Inflammatory macrophage treated with lipopolysaccharide for 1 hour (primary cell): ENCODE data around the gene SLC41A2.
"Not testable (repeated sequence)": the region's sequence is repeated elsewhere in the genome, so short reads cannot be mapped to it uniquely, and the experiment has no call there.

Experiments used
- DNase-seq, 2 donors: peaks; one replicate each; pipeline ENCODE4 v3.0.0-alpha.2; 2020 to 2022

SLC41A2 gene, protein sequence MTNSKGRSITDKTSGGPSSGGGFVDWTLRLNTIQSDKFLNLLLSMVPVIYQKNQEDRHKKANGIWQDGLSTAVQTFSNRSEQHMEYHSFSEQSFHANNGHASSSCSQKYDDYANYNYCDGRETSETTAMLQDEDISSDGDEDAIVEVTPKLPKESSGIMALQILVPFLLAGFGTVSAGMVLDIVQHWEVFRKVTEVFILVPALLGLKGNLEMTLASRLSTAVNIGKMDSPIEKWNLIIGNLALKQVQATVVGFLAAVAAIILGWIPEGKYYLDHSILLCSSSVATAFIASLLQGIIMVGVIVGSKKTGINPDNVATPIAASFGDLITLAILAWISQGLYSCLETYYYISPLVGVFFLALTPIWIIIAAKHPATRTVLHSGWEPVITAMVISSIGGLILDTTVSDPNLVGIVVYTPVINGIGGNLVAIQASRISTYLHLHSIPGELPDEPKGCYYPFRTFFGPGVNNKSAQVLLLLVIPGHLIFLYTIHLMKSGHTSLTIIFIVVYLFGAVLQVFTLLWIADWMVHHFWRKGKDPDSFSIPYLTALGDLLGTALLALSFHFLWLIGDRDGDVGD

DNA sequence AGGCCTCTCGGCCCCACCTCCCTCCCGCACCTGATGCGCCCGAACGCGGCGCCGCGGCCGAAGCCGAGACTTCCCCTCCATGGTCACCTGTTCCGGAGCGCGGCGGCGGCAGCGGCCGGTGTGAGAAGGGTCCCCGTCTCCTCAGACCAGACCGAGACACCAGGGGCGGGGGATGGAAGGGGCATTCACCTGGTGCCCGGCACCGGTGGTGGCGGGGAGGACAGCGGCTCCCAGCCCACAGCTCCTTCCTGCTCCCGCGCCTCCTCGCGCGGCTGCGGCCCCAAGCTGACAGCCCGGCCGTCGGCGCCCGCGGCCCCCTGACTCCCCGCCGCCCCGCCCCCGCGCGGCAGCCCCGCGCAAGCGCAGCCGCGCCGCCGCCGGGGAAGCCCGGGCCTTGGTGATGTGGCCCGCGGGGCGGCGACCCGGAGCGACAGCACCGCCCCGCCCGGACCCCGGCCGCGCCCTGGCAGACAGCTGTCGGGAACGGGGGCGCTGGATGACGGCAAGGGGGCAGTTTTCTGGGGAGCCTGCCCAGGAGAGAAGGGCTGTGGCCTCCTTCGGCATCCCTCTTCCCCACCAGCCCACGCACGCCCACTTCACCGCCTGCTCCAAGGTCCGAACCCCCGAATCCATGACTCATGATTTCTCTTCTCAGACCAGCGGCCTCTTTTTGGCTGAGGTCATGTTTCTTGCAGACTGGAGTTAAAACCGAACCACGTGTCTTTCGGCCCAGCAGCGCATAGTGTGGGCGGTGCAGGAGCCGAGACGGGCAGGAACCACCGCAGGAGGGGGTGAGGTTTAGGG lies at the start of gene SLC41A2:
TSS of gene SLC41A2 (minus strand) at position 290 of the 804 bp plus-strand sequence. CDS start 29,763 bp downstream, outside the sequence.
- peak; percentile 97 to 98 for DNase-seq

DNA sequence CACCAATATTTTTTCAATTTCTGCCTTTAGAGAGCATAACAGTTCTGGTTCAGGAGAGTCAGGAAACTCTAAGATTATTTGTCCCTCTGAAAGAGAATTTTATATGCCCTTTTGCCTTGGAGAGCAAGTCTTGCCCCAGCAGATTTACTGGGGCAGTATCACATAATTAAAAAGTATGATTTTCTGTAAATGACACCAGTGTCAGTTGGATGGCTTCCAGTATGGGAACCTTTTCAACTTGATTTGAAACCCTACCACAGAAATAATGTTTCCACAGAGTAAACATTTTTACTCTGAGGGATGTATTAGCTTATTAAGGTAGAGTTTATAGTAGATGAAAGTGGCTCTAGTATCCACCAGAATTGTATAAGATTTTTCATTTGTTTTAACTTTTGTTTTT lies 43.4 kb upstream of the SLC41A2 start:
- DNase-seq: no peak

DNA sequence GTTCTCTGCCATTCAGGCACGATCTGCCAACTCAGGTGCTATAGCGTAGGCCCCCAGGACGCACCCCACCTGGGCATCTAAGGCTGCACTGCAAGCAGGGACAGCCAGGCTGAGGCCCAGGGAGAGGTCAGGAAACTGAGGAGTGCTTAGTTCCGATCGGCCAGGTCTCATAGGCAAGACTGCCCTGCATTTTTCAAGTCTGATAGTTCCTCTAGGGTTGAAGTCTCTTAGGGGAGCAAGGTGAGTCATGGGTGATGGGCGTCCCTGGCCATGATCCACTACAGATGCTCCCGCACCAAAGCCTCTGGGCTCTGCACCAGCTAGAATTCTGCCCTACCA lies 41.2 kb upstream of the SLC41A2 start:
- DNase-seq: no peak

DNA sequence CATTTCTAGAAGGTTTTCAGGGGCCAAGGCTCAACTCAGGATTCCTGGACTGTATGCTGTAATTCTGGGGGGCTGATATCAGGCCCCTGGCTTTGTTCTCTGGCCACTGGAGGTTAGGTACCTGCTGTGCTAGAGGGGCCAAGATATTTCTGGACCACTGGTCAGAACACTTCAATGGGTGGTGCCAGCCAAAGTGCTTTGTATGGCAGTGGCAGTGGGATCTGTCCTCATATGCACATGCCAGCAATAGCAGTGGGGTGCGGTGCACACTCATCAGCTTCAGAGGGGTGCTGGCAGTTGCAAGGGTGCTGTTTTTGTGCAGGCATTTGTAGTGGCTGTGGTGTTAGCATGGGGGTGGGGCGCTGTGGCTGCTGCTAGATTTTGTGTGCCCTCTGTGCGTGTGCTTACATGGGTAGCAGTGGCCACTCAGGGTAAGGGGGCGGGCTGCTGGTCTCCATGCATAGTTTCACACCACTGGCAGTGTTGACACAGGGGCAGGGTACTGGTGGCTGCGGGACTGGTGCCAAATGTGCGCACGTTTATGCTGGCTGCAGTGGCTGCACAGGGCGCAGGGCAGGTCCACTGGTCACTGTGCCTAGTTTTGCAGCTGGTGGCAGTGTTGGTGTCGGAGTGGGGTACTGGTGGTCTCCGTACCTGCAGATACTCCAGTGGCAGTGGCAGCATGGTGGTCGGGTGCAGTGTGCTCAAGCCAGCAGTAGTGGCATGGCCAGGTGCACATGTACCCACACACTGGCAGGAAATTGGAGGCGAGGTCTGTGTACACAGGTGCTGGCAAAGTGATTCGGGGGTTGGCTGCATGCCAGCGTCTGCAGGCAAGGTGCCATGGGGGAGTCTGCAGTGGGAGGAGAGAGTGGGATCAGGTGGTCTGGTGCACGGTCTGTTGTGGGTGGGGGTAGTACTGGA lies 40.6 kb upstream of the SLC41A2 start:
- no peak for DNase-seq

DNA sequence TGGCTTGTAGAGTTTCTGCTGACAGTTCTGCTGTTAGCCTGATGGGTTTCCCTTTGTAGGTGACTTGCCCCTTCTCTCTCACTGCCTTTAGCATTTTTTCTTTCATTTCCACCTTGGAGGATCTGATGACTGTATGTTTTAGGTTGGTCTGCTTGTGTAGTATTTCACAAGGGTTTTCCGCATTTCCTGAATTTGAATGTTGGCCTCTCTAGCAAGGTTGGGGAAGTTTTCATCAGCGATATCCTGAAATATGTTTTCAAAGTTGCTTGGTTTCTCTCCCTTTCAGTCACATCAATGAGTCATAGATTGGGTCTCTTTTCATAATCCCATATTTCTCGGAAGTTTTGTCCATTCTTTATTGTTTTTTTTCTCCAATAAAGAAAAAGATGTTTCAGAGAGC lies 39.5 kb upstream of the SLC41A2 start:
- DNase-seq: peak; percentile 64 to 66

DNA sequence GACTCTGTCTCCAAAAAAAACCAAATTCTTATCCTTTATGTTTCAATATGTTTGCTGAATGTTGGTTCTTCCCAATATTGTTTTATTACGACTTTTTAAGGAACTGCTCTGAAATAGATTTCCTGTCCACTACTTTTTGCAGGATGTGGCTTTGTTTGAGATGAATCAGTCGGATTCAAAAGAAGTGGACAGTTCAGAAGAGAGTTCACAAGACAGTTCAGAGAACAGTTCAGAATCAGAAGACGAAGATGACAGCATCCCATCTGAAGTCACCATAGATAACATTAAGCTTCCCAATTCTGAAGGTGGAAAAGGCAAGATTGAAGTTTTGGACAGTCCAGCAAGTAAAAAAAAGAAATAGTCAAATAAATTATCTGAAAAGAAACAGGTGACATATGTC lies 36.2 kb upstream of the SLC41A2 start:
- peak; percentile 34 to 48 for DNase-seq

DNA sequence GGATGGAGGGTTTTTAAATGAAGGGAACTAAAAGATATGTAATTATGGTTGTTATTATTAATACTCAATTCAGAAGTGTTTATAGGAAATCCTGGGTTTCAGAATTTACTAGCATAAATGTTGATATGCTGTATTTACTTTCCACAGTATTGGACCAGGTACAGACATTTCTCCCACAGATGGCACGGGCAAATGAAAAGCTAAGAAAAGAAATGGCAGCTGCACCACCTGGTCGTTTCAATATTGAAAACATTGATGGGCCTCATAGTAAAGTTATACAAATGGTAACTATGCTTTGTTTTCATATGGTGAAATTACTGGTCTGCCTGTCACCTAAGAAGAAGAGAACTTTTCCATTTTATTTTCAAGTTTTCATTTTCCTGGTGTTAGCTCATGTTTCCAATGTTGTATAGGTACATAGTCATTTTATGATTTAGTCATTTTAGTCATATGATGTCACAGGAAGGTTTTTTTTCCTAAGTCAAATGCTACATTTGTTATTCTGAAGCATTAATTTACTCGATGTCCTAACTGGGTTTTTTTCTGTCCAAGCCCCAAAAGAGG lies 33.6 kb upstream of the SLC41A2 start:
- no peak for DNase-seq

DNA sequence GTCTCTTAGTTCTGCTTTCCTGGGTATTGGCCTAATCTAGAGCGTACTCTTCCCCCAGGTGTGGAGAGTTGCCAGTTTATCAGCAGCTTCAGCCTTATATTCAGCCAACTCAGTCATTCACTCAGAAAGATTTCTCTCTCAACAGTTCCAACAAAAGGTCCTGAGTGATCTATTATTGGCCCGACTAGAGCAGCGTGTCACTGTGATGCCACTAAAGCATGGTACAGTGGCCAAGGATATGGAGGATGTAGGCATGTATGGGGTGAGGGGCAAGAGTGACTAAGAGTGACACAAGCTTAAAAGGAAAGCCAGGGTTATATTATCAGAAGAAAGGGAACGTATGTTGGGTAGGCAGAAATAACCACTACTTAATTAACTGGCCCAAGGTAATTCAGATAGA lies 32.9 kb upstream of the SLC41A2 start:
- no peak for DNase-seq

DNA sequence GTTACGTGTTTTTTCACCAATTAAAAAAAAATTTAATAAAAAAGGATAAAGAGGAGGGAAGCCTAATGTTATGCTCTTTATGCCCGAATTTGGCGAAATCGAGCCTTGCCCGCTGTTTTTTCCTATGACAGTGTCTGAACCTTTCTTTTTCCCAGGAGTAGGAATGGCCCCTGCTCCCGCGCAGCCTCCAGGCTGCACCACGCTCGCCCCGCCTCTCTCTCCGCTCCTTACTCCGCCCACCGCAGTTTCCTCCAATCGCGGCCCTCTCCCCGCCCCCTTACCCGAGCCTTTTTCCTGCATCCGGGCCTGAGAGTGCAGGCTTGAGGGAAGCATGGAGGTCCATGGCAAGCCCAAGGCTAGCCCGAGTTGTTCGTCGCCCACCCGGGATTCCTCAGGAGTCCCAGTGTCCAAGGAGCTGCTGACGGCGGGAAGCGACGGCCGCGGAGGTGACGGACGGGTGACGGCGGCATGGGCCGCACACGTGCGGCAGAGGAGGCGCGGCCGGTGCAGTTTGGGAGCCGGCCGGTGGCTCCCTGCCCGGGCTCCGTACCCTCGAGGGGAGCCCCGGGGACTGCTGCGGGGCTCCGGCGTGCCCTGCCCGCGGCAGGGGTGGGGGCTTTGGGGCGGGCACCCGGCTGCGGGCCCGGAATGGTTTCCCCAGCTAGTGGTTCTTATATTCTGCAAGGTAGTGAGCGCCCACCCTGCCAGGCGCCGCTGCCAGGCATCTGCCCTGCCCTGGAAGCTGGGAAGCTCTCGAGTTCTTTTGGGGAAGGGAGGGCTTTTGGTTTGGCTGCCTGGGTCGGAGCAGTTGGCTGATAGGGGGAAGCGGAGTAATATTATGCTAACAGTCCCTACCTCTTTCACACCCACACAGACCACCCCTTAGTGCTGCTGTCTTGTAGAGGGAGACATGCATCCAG lies 28.2 kb upstream of the SLC41A2 start, which contains the start of gene NOPCHAP1:
TSS of gene NOPCHAP1 (plus strand) at position 295 of the 920 bp plus-strand sequence. CDS start at position 332, 37 bp downstream.
- DNase-seq: peak; percentile 82 to 92

DNA sequence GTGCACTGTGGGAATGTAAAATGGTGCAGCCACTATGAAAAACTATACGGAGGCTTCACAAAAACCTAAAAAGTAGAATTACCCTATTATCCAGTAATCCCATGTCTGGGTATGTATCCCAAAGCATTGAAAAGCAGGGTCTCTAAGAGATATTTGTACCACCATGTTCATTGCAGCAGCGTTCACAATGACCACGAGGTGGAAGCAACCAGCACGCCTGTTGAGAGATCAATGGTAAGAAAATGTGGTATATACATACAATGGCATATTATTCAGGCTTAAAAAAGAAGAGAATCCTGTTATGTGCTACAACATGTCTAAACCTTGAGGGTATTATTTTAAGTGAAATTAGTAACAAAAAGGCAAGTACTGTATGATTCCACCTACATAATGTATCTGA lies 27.1 kb upstream of the SLC41A2 start:
- no peak for DNase-seq

DNA sequence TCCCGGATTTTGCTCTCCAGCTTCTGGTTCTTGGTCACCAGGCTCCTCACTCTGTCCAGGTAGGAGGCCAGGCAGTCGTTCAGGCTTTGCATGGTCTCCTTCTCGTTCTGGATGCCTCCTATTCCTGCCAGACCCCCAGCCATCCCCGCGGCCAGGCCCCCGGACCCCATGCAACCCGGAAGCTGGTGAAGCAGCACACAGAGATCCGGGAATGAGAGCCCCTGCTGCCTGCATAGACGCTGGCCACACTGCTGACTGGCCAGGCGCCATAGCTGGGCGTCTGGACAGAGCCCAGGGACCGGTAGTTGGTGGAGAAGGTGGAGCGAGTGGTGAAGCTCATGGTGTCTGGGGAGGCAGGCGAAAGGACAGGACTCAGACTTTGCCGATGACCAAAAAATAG lies 19.6 kb upstream of the SLC41A2 start:
- not testable (repeated sequence) for DNase-seq

DNA sequence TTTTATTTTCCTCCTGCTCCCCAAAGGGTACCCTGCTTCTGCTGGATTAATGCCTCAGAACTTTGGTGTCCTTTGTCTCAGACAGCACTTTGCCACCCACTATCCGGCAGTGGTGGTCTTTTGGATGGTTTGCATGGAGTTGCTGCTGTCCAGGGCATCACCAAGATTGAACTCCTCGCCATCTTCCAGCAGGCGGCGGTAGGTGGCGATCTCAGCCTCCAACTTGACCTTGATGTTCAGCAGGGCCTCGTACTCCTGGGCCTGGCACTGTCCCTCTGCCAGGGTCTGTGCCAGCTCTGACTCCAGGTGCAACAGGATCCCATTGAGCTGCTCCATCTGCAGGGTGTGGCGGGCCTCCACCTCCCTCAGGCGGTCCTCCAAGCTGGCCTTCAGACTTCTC lies 18.6 kb upstream of the SLC41A2 start:
- DNase-seq: no peak

DNA sequence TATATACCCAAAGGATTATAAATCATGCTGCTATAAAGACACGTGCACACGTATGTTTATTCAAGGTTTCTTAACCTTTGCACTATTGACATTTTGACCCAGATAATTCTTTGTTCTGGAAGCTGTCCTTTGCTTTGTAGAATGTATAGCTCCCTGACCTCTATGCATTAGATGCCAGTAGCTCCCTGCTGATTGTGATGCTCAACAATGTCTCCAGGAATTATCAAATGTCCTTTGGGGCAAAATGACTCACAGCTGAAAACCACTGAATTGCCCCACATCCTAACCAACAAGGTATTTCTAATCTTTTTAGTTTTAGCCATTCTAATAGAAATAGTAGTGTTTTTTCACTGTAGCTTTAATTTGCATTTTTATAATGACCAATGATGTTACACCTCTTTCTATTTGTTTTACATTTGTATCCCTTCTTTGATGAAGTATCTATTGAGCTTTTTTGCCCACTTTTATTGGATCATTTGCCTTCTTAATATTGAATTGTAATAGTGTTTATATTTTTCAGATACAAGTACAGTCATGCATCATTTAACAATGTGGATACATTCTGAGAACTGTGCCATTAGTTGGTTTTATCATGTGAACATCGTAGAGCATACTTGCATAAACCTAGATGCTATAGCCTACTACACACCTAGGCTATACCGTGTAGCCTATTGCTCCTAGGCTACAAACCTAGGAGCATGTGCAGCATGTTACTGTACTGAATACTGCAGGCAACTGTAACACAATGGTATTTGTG lies 17.7 kb upstream of the SLC41A2 start:
- DNase-seq: peak in 1 of 2 donors; percentile 40

DNA sequence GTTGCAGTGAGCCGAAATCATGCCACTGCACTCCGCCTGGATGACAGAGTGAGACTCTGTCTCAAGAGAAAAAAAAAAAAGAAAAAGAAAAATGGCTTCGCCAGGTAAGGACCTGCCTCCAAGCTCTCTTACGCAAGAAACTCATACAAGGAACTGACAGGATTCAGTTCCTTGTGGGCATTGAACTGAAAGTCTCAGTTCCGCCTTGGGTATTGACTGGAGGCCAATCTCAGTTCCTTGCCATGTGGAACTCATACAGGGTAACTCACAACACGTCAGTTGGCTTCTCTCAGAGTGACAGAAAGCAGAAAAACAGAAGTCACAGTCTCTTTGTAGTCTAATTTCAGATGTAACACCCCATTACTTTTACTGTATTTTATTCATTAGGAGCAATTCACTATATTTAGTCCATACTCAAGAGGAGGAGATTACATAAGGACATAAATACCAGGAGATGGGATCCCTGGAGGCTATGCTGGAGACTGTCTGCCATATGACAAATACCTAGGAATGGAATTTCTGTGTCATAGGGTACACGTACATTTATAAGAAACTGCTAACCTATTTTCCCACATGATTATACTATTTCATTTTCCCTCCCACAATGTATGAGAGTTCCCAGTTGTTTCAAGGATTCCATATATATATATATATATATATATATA lies 16.7 kb upstream of the SLC41A2 start:
- DNase-seq: peak; percentile 81 to 85

DNA sequence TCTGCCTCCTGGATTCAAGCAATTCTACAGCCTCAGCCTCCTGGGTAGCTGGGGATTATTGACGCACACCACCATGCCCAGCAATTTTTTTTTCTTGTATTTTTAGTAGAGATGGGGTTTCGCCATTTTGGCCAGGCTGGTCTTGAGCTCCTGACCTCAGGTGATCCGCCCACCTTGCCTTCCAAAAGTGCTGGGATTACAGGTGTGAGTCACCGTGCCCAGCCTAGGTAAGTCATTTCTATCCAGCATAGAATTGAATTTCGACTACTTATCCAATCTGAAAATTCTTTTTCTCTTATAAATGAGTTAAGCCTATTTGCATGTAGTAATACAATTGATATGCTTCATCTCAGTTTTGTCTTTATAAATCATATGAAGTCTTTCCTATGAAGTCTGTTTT lies 15.2 kb upstream of the SLC41A2 start:
- DNase-seq: no peak

DNA sequence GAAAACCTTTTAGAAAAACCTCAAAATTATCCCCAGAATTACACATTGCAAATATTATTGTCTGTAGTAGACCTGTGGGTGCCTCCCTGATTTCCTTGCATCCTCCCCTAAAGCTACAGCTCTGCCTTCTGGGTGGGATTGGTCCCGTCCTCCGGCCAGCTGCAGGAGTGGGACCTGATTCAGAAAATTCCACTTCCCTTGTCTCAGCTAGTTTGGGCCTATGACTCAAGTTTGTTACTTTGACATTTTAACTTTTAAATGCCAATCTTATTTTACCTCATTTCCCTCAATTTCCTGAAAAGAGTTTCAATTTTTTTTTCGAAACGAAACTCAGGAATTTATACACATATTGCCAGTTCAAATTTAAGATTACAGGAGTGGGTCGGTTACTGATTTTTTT lies 13.2 kb upstream of the SLC41A2 start:
- no peak for DNase-seq

DNA sequence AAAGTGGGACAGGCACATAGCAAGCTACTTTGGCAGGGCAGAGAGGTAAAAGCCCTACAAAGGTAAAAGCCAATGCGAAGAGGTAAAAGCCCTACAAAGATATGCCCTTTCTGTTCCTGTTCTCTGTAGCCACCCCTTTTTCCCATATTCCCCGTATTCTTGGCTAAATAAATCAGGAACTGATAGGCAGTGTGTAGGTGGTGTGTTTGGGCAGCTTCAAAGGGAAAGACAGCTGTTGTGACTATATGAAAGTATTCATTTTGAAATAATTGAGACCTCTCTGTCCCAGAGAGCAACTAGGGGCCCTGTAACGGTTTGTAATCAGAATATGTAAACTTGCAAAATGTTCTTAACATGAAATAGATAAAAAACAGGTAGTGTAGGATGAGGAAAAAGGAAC lies 11.3 kb upstream of the SLC41A2 start:
- DNase-seq: peak; percentile 30 to 55

DNA sequence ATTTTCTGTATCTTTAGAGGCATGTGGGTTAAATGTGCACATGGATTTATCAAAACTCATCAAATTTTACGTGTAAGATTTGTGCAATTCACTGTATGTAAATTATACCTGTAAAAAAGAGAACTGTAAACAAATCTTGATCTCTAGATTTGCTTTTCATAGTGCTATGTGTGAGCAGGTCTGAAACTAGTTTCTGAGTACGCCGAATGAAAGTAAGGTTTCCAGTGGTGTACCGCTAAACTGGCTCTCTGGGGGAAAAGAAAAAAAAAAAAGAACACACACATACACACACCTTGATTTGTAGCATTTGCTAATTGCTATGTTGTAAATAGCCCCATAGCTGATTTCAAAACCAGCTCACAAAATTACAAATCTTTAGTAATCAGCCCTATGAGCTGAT lies 8.6 kb upstream of the SLC41A2 start:
- no peak for DNase-seq

DNA sequence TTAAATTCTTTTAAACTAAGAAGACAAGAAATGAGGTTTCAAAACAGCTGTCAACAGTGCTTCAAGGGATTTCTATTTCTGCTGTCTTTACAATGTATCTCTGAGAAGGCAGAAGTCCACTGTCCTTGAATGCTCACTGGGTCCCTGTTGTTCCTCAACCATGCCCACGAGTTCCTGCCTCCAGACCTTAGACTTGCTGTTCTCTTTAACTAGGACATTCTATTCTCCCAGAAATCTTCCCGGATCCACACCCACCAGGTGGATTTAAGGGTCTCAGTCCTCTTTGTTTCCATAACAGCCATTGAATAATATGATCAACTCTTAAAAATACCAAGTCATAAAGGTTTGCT lies 6.7 kb upstream of the SLC41A2 start:
- DNase-seq: peak; percentile 18 to 30
